ENCODE data around the gene SLC8B1.

SLC8B1 gene

DNA sequence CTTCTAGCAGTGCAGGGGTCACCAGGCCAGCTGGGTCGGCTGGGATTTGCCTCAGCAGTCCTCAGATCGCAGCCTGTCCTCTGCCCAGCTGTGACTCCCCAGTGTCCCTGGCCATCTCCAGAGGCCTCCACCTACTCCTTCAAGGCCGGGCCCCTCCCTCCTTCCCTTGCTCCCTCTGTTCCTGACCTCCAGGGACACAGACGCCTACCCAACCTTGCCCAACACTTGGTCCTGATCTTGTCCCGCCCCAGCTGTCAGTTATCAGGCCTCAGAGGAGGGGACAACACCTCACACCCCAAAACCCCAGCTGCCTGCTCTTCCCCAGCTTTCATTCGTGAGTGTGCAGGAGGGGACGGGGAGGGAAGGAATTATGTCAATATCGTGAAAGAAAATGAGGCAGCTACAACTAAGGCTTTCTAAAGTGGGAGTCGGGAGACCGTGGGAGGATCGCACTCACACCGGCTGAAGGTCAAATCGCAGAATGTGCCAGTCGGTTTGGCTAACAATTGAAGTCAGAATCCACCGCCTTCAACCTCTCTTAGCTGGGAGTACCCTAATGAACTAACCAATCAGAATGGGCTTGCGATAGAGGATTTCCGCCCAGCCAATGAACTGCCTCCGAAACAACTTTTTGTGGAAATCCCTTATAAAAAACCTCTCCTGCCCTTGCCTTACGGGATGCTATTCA, 14.1 kb upstream of the SLC8B1 start:
- TF ChIP-seq, protein P1, sequence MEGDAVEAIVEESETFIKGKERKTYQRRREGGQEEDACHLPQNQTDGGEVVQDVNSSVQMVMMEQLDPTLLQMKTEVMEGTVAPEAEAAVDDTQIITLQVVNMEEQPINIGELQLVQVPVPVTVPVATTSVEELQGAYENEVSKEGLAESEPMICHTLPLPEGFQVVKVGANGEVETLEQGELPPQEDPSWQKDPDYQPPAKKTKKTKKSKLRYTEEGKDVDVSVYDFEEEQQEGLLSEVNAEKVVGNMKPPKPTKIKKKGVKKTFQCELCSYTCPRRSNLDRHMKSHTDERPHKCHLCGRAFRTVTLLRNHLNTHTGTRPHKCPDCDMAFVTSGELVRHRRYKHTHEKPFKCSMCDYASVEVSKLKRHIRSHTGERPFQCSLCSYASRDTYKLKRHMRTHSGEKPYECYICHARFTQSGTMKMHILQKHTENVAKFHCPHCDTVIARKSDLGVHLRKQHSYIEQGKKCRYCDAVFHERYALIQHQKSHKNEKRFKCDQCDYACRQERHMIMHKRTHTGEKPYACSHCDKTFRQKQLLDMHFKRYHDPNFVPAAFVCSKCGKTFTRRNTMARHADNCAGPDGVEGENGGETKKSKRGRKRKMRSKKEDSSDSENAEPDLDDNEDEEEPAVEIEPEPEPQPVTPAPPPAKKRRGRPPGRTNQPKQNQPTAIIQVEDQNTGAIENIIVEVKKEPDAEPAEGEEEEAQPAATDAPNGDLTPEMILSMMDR (conservative IDR thresholded peaks at IDR 0.05) = no peak
- H3K27ac ChIP-seq = no peak overlapping the region

DNA sequence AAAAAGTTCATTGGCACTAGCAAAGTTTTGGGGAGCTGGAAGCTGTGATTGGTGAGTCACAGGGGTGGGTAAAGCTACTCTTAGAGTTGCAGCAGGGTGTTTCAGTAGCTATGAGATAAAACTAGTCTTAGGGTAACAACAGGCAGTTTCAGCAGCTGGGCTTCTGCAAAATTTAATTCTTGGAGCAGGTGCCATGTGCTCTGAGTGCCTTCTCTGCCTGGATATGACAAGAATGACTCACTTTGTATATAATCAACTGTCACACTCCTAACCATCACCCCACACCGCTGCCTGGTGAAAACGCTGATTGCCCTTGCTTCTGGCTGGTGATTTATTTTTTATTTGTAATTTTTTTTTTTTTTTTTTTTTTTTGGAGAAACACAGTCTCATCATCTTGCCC, 13.0 kb upstream of the SLC8B1 start:
- TF ChIP-seq, protein P1 (conservative IDR thresholded peaks at IDR 0.05) = no peak
- H3K27ac ChIP-seq = no peak overlapping the region

DNA sequence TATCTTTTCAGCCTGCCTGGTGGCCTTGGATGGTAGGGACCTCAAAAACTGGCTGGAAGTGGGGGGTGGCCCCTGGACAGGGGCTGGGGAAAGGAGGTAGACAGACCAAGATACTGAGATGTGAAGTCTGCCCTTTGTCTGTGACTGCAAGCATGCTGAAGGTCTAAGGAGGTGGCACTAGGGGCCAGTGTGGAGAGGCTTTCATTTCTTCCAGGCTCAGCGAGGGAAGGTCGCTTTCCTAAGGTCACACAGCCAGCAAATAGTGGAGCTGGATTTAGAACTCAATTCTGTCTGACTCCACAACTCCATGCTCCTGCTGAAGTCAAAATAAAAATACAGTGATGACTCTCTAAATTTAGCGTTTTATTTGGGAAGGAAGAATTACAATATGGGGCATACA, 12.2 kb upstream of the SLC8B1 start:
- TF ChIP-seq, protein P1 (conservative IDR thresholded peaks at IDR 0.05) = no peak
- no peak overlapping the region for H3K27ac ChIP-seq

DNA sequence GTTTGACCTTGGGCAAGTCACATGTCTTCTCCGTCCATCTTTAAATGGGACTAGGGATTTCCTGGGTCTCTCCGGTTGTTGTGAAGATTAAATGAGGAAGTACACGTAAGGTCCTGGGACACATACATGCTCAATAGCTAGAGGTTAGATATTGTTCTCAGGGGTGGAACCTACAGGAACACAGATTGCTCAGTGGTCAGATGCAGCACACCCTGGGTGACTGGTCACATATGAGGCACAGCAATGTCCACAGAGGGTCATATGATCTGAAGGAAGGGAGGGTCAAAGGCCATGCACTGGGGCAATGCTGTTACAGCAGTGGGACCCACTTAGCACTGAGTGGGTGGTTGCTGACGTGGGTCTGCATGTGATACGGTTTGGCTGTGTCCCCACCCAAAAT, 11.4 kb upstream of the SLC8B1 start:
- TF ChIP-seq, protein P1 (conservative IDR thresholded peaks at IDR 0.05) = no peak
- no peak overlapping the region for H3K27ac ChIP-seq

DNA sequence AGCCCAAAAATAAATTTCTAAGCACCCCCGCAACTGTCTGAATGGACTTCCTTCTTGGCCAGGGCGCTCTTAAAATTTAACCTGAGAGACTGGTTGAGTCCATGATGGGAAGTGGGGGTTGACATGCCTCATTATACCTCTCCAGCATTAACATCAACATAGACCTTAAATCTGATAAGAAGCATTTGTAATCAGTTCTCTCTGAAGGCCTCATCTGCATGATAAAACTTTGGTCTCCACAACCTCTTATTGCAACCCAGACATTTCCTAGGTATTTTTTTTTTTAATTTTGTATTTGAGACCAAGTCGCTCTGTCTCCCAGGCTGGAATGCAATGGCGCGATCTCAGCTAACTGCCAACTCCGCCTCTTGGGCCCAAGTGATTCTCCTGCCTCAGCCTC, 10.4 kb upstream of the SLC8B1 start:
- H3K27ac ChIP-seq = no peak overlapping the region
- TF ChIP-seq, protein P1 (conservative IDR thresholded peaks at IDR 0.05) = no peak

DNA sequence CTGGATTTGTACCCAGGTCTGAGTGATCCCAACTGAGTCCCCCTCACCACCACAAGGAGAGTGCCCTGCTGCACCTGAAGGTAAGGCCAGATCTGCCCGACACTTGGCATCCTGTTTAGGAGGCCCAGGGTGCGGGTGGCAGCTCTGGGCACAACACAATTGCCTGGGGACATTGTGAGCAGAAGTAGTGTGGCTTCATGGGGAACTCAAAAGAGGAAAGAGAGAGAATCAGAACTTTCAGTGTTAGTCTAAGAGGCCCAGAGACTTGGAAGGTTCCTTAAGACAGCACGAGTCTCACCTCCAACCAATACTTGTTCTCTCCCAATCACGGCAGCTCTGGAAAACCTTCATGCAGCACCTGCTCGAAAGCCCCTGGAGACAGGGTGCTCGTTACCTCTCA, 6.6 kb upstream of the SLC8B1 start:
- no peak overlapping the region for H3K27ac ChIP-seq
- TF ChIP-seq, protein P1 (conservative IDR thresholded peaks at IDR 0.05) = no peak

DNA sequence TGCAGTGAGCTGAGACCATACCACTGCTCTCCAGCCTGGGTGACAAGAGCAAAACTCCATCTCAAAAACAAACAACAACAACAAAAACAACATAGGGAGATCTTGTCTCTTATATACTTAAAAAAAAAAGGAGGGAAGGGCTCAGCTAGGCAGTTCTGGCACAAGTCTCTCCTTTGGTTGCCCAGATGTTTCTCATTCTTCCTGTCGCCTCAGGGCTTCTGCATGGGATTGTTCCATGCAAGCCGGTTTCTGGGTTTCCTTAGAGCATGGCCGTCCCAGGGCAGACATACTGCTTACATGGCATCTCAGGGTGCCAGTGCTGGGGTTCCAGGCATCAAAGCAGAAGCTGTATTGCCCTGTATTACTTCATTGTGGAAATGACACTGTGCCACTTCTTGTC, 5.2 kb upstream of the SLC8B1 start:
- no peak overlapping the region for H3K27ac ChIP-seq
- TF ChIP-seq, protein P1 (conservative IDR thresholded peaks at IDR 0.05) = no peak
